Ovary (tissue), 3 donors: ENCODE measurements around the gene TDO2.

ENCODE experiments used
- CTCF ChIP-seq, 3 donors: fragments of 450-650 bp in 2 of 3; fragments of 200-600 bp in 1 of 3; IDR thresholded peaks; one replicate each; pipeline versions ENCODE4 v1.5.1 to v1.8.0; 2016 to 2022; ENCODE audit warnings: antibody characterized with exemption in 3 of 3, mild to moderate bottlenecking in 1 of 3
- EP300 ChIP-seq: sonication (generic); formaldehyde crosslinking; IDR thresholded peaks from one replicate; pipeline ENCODE4 v1.6.1; 2017; ENCODE audit warnings: antibody characterized with exemption
- POLR2A ChIP-seq: fragments of 450-650 bp; IDR thresholded peaks from one replicate; pipeline ENCODE4 v1.6.1; 2017; ENCODE audit warnings: antibody characterized with exemption, mild to moderate bottlenecking, moderate library complexity
- donor health status: DM: no; HTN: no; CAD: no.

GRCh38 chr4:155956461-155956860, 53.0 kb downstream of the TDO2 start:
- no peak for TF ChIP-seq CTCF (IDR thresholded peaks at IDR 0.05)
- no peak for TF ChIP-seq EP300
- TF ChIP-seq POLR2A, result no peak
